ENCODE data around the gene QPRT. TPM values are rescaled to one million over a fixed set of nuclear protein-coding genes. Genes with fewer than 3 reads are reported as not detected.

QPRT gene
- total RNA-seq, 1 experiment from 2014 or later = 138 TPM

DNA sequence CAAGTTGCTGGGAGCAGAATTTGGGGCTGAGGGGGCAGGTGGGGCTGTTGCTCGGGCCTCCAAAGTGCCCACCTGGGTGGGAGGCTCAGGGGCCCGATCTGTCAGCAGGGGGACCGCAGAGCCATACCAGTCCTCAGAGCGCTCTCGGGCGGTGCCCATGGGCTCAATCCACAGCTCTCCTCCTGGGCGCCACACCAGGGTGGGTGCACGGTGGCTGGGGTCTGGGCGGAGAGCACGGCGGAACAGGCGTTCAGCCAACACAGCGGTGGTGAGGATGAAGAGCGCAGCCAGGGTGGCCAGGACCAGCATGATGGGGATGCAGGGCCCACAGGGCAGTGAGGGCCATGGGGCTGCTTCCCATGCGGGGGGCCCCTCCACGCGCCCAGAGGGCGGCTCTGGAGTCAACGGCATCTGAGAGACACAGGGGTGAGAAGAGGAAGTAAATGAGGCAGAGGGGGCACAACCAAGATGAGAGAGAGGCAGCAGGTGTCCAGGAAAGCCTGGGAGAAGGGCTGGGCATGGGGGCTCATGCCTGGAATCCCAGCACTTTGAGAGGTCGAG, 65.6 kb downstream of the QPRT start (continued):
- TF ChIP-seq ATF1 (CRISPR knock-in tag; IDR thresholded peaks at IDR 0.05) (no peak; the same call in 1 of the 2 replicates), ZNF671 (CRISPR knock-in tag; IDR thresholded peaks at IDR 0.05) (no peak), ZNF416 (CRISPR knock-in tag; IDR thresholded peaks at IDR 0.05) (no peak), RORB (CRISPR knock-in tag; IDR thresholded peaks at IDR 0.05) (no peak), NR3C1 (CRISPR knock-in tag; conservative IDR thresholded peaks at IDR 0.05; ENCODE audit: low read depth) (no peak), ZSCAN18 (CRISPR knock-in tag; IDR thresholded peaks at IDR 0.05) (no peak), ERG (CRISPR knock-in tag; IDR thresholded peaks at IDR 0.05) (no peak; the same call in 1 of the 2 replicates), ZNF396 (CRISPR knock-in tag; IDR thresholded peaks at IDR 0.05; ENCODE audit: borderline replicate concordance) (no peak), STAT6 (CRISPR knock-in tag; conservative IDR thresholded peaks at IDR 0.05; ENCODE audit: low read depth) (no peak), SMAD4 (CRISPR knock-in tag; IDR thresholded peaks at IDR 0.05) (no peak), RELA (CRISPR knock-in tag; IDR thresholded peaks at IDR 0.05; ENCODE audit: borderline replicate concordance) (no peak), KAT7 (CRISPR knock-in tag; IDR thresholded peaks at IDR 0.05; ENCODE audit: borderline replicate concordance) (no peak; the same call in 1 of the 2 replicates), NFYB (CRISPR knock-in tag; conservative IDR thresholded peaks at IDR 0.05; ENCODE audit: low read depth) (no peak), ATF2 (CRISPR knock-in tag; IDR thresholded peaks at IDR 0.05; ENCODE audit: borderline replicate concordance, low read depth) (no peak), IRF1 (CRISPR knock-in tag; IDR thresholded peaks at IDR 0.05) (no peak), ZBTB21 (CRISPR knock-in tag; IDR thresholded peaks at IDR 0.05; ENCODE audit: borderline replicate concordance) (no peak), TCF7 (CRISPR knock-in tag; IDR thresholded peaks at IDR 0.05; ENCODE audit: low read depth) (no peak), ZNF232 (CRISPR knock-in tag; IDR thresholded peaks at IDR 0.05) (no peak), NR1H2 (CRISPR knock-in tag; IDR thresholded peaks at IDR 0.05) (0 out of 2 replicates have a peak, but pooled peaks have one; percentile 5), ZNF317 (CRISPR knock-in tag; IDR thresholded peaks at IDR 0.05; ENCODE audit: borderline replicate concordance, low read depth) (no peak), JAZF1 (CRISPR knock-in tag; IDR thresholded peaks at IDR 0.05) (no peak), ESRRA (CRISPR knock-in tag; IDR thresholded peaks at IDR 0.05; ENCODE audit: borderline replicate concordance) (0 out of 2 replicates have a peak, but pooled peaks have one; percentile 40), NFATC4 (CRISPR knock-in tag; IDR thresholded peaks at IDR 0.05) (peak; percentile 78; the same call in 1 of the 2 replicates), AFF4 (CRISPR knock-in tag; IDR thresholded peaks at IDR 0.05; ENCODE audit: borderline replicate concordance) (no peak)
- TF ChIP-seq, protein P1, sequence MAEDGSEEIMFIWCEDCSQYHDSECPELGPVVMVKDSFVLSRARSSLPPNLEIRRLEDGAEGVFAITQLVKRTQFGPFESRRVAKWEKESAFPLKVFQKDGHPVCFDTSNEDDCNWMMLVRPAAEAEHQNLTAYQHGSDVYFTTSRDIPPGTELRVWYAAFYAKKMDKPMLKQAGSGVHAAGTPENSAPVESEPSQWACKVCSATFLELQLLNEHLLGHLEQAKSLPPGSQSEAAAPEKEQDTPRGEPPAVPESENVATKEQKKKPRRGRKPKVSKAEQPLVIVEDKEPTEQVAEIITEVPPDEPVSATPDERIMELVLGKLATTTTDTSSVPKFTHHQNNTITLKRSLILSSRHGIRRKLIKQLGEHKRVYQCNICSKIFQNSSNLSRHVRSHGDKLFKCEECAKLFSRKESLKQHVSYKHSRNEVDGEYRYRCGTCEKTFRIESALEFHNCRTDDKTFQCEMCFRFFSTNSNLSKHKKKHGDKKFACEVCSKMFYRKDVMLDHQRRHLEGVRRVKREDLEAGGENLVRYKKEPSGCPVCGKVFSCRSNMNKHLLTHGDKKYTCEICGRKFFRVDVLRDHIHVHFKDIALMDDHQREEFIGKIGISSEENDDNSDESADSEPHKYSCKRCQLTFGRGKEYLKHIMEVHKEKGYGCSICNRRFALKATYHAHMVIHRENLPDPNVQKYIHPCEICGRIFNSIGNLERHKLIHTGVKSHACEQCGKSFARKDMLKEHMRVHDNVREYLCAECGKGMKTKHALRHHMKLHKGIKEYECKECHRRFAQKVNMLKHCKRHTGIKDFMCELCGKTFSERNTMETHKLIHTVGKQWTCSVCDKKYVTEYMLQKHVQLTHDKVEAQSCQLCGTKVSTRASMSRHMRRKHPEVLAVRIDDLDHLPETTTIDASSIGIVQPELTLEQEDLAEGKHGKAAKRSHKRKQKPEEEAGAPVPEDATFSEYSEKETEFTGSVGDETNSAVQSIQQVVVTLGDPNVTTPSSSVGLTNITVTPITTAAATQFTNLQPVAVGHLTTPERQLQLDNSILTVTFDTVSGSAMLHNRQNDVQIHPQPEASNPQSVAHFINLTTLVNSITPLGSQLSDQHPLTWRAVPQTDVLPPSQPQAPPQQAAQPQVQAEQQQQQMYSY (CRISPR knock-in tag; IDR thresholded peaks at IDR 0.05) = no peak
